MM.1S (cell line): ENCODE measurements around the gene FAM107A.

ENCODE experiments used
- DNase-seq: peaks from one replicate; pipeline ENCODE4 v3.0.0-alpha.2; 2015
- H2AFZ ChIP-seq: fragments of 300-600 bp; sonication (generic); 2 replicates; pipeline ENCODE4 v1.6.0; 2016; ENCODE audit warnings: antibody characterized with exemption, low read length
- H3F3A ChIP-seq: fragments of 300-600 bp; sonication (generic); 2 replicates; pipeline ENCODE4 v1.6.1; 2016; ENCODE audit warnings: mild to moderate bottlenecking, antibody characterized with exemption, low read length, moderate library complexity, mixed read lengths; ENCODE audit not compliant: insufficient read depth
- H3K27ac ChIP-seq: fragments of 300-600 bp; sonication (generic); 2 replicates; pipeline ENCODE4 v1.5.1; 2016; ENCODE audit warnings: mild to moderate bottlenecking, low read length
- H3K27me3 ChIP-seq: fragments of 300-600 bp; sonication (generic); replicated peaks from 2 replicates; pipeline ENCODE4 v1.6.0; 2016; ENCODE audit warnings: low read length; ENCODE audit not compliant: insufficient read depth
- H3K36me3 ChIP-seq: fragments of 300-600 bp; sonication (generic); replicated peaks from 2 replicates; pipeline ENCODE4 v1.6.1; 2016; ENCODE audit warnings: mild to moderate bottlenecking, low read length, mixed read lengths; ENCODE audit not compliant: insufficient read depth
- H3K4me1 ChIP-seq: fragments of 300-600 bp; sonication (generic); 2 replicates; pipeline ENCODE4 v1.6.1; 2016; ENCODE audit warnings: low read length, mixed read lengths
- H3K4me2 ChIP-seq: fragments of 300-600 bp; sonication (generic); 2 replicates; pipeline ENCODE4 v1.6.0; 2016; ENCODE audit warnings: low read depth, low read length
- H3K4me3 ChIP-seq: fragments of 300-600 bp; sonication (generic); 2 replicates; pipeline ENCODE4 v1.5.1; 2016; ENCODE audit warnings: low read length, mixed read lengths
- H3K79me2 ChIP-seq: fragments of 300-600 bp; sonication (generic); 2 replicates; pipeline ENCODE4 v1.6.1; 2016; ENCODE audit warnings: mixed run types, low read length, mixed read lengths
- H3K9ac ChIP-seq: fragments of 300-600 bp; sonication (generic); 2 replicates; pipeline ENCODE4 v1.6.1; 2016; ENCODE audit warnings: low read length, mixed read lengths
- H3K9me2 ChIP-seq: fragments of 300-600 bp; sonication (generic); replicated peaks from 2 replicates; pipeline ENCODE4 v1.6.1; 2016; ENCODE audit warnings: mild to moderate bottlenecking, low read length, mixed read lengths; ENCODE audit not compliant: insufficient read depth
- H3K9me3 ChIP-seq: fragments of 300-600 bp; sonication (generic); replicated peaks from 2 replicates; pipeline ENCODE4 v1.6.1; 2016; ENCODE audit warnings: mild to moderate bottlenecking, low read length, mixed read lengths; ENCODE audit not compliant: insufficient read depth
- H4K20me1 ChIP-seq: fragments of 300-600 bp; sonication (generic); 2 replicates; pipeline ENCODE4 v1.6.1; 2016; ENCODE audit warnings: mild to moderate bottlenecking, low read length, moderate library complexity, mixed read lengths; ENCODE audit not compliant: insufficient read depth
- CTCF ChIP-seq: fragments of 300-600 bp; sonication (generic); IDR thresholded peaks from 2 replicates; pipeline ENCODE4 v1.5.1; 2016; ENCODE audit warnings: antibody characterized with exemption, low read length, mixed read lengths
- EZH2 ChIP-seq: fragments of 300-600 bp; sonication (generic); optimal IDR thresholded peaks from 2 replicates; pipeline ENCODE3; 2017; ENCODE audit warnings: low read depth, mild to moderate bottlenecking, antibody characterized with exemption, low read length, mixed read lengths
- EZH2phosphoT487 ChIP-seq: fragments of 300-600 bp; sonication (generic); IDR thresholded peaks from 2 replicates; pipeline ENCODE4 v1.6.1; 2018; ENCODE audit warnings: antibody characterized with exemption, low read length

Gene FAM107A

GRCh38 chr3:58623478-58623877 lies 46.3 kb upstream of the FAM107A start:
- no peaks in the 10 kb centered on the region for H4K20me1 ChIP-seq
- H3K4me2 ChIP-seq, result no peak overlapping the region
- TF ChIP-seq EZH2, result no peak
- TF ChIP-seq CTCF, result no peak
- no peak for TF ChIP-seq EZH2phosphoT487
- H3K9ac ChIP-seq, result no peak overlapping the region
- no peak overlapping the region for H2AFZ ChIP-seq
- no peak overlapping the region for H3K27ac ChIP-seq
- no peak overlapping the region for H3K4me3 ChIP-seq
- H3K4me1 ChIP-seq, result no peaks in the 10 kb centered on the region
- H3K9me2 ChIP-seq, result no peaks in the 10 kb centered on the region
- no peaks in the 10 kb centered on the region for H3K36me3 ChIP-seq
- no peaks in the 10 kb centered on the region for H3K79me2 ChIP-seq
- no peak for DNase-seq
- H3K9me3 ChIP-seq, result no peaks in the 10 kb centered on the region
- H3K27me3 ChIP-seq, result no peaks in the 10 kb centered on the region
- H3F3A ChIP-seq, result no peaks in the 10 kb centered on the region

- no peak for TF ChIP-seq CTCF
- TF ChIP-seq EZH2, result no peak
- TF ChIP-seq EZH2phosphoT487, result no peak
Measured at GRCh38 chr3:58622892-58623291, 45.7 kb upstream of the FAM107A start.

GRCh38 chr3:58622436-58622835 lies 45.2 kb upstream of the FAM107A start:
- Histone ChIP-seq H3K4me1 (no peaks in the 10 kb centered on the region), H2AFZ (no peak overlapping the region)
- DNase-seq, result no peak

More at GRCh38 chr3:58622892-58623291, 45.7 kb upstream of the FAM107A start:
- Histone ChIP-seq H3K4me1 (no peaks in the 10 kb centered on the region), H3K27ac (no peak overlapping the region), H3K4me2 (no peak overlapping the region), H3K36me3 (no peaks in the 10 kb centered on the region), H3K4me3 (no peak overlapping the region), H4K20me1 (no peaks in the 10 kb centered on the region), H3F3A (no peaks in the 10 kb centered on the region), H3K9ac (no peak overlapping the region), H3K27me3 (no peaks in the 10 kb centered on the region), H3K9me2 (no peaks in the 10 kb centered on the region), H3K9me3 (no peaks in the 10 kb centered on the region), H3K79me2 (no peaks in the 10 kb centered on the region), H2AFZ (no peak overlapping the region)
- no peak for DNase-seq

GRCh38 chr3:58621086-58621830 lies 44.1 kb upstream of the FAM107A start:
- H3F3A ChIP-seq, result no peaks in the 10 kb centered on the region
- H3K9me3 ChIP-seq, result no peaks in the 10 kb centered on the region
- H3K4me2 ChIP-seq, result no peak overlapping the region
- no peak overlapping the region for H3K27ac ChIP-seq
- H3K79me2 ChIP-seq, result no peaks in the 10 kb centered on the region
- no peak overlapping the region for H3K9ac ChIP-seq
- no peak overlapping the region for H3K4me3 ChIP-seq
- H4K20me1 ChIP-seq, result no peaks in the 10 kb centered on the region
- no peaks in the 10 kb centered on the region for H3K27me3 ChIP-seq
- H3K4me1 ChIP-seq, result no peaks in the 10 kb centered on the region
- H3K36me3 ChIP-seq, result no peaks in the 10 kb centered on the region
- TF ChIP-seq EZH2phosphoT487, result no peak
- TF ChIP-seq CTCF, result no peak
- TF ChIP-seq EZH2, result no peak
- no peak for DNase-seq
- no peaks in the 10 kb centered on the region for H3K9me2 ChIP-seq
- H2AFZ ChIP-seq, result no peak overlapping the region

More at GRCh38 chr3:58622436-58622835, 45.2 kb upstream of the FAM107A start:
- no peaks in the 10 kb centered on the region for H3K79me2 ChIP-seq
- no peak overlapping the region for H3K9ac ChIP-seq
- no peaks in the 10 kb centered on the region for H3F3A ChIP-seq
- no peaks in the 10 kb centered on the region for H3K9me2 ChIP-seq
- no peaks in the 10 kb centered on the region for H3K27me3 ChIP-seq
- H3K36me3 ChIP-seq, result no peaks in the 10 kb centered on the region
- no peaks in the 10 kb centered on the region for H3K9me3 ChIP-seq
- H4K20me1 ChIP-seq, result no peaks in the 10 kb centered on the region
- H3K4me3 ChIP-seq, result no peak overlapping the region
- no peak overlapping the region for H3K27ac ChIP-seq
- no peak overlapping the region for H3K4me2 ChIP-seq
- TF ChIP-seq EZH2, result no peak
